T-helper 22 cell (primary cell): ENCODE measurements around the gene ACTRT2.

Source experiments
- DNase-seq: peaks from one replicate; pipeline ENCODE4 v3.0.0-alpha.2; 2020; ENCODE audit warnings: low read depth

Gene ACTRT2

GRCh38 chr1:3055051-3055450 is 33.8 kb downstream of the ACTRT2 start:
- DNase-seq, result no peak

- DNase-seq, result no peak
These were observed 35.4 kb downstream of the ACTRT2 start for GRCh38 chr1:3056641-3057040.

DNA sequence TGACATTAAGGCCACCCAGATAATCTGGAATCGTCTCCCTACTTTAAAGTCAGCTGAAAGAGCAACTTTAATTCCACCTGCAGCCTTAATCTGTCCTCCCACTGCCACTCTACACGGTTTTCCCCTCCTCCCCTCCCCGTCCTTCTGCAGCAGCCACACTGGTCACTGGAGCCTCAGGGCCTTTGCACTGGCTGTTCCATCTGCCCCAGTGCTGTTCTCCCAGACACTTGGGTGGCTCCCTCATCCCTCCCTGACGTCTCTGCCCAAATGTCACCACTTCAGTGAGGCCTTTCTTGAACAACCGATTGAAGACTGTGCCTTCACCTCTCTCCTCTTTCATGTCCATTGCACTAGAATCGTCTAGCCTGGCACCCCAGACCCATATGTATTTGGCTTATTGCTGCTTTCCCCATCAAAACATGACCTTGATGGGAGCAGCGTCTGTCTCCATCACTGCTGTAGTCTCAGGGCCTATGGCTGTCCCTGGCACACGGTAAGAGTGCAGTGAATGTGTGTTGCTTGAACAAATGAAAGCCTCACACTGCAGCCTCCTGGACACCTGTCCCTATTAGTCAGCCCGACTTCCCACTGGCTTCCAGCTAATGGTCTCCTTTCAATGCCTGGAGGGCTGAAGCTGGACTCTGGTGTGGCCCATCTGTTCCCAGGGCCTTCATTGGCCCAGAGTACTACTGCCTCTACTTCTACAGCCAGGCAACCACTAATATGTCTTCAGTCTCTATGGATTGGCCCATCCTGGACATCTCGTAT is 37.2 kb downstream of the ACTRT2 start:
- DNase-seq, result no peak

DNA sequence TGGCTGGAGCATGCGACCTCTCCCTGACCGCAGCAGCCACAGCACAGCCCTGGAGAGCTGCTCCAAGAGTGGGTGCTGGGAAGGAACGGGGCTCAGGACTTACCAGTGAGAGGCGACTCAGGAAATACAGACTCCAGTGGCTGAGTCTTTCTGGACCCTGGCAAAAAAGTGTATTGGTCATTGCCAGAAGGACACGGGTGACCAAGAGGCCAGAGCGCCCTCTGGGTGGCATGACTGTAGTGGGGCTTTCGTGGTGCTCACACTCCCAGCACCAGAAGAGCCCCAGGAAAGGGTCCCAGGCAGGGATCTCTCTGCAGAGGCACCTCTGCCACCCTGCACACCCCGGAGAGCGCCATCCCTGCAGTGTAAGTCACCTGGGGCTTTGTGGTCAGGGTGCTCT is 38.9 kb downstream of the ACTRT2 start:
- no peak for DNase-seq

- no peak for DNase-seq
These were observed 39.6 kb downstream of the ACTRT2 start for GRCh38 chr1:3060601-3061551.

- no peak for DNase-seq
These were observed 40.3 kb downstream of the ACTRT2 start for GRCh38 chr1:3061566-3061965.

DNA sequence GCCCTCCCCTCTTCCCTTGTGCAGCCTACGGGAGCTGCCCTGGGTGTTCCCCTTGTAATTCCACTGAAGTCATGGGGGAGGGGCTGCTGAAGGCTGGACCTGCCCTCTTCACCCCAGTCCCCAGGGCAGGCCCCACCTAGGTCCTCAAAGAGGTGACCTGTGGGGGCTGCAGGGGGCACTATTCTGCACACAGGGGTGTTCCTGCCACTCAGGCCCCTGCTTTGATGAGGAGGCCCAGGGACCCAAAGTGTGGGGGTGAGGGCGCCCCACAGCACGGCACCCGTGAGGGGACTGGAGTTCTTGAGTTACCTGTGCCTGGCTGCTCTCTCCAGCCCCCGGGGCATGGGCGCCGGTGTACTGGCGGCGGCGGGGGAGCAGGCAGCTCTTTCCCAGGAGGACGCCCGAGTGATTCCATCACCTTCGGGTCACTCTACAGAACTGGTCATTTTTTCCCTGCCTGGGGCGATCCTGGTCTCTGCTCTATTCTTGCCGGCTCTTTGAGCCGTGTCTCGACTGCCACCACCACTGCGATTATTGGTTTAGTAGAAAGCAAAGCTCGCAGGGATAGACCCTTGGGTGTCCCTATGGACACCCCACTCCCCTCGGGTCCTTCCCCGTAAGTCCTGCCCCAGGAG is 40.8 kb downstream of the ACTRT2 start:
- DNase-seq, result no peak

- no peak for DNase-seq
These were observed 41.5 kb downstream of the ACTRT2 start for GRCh38 chr1:3062616-3063378.

DNA sequence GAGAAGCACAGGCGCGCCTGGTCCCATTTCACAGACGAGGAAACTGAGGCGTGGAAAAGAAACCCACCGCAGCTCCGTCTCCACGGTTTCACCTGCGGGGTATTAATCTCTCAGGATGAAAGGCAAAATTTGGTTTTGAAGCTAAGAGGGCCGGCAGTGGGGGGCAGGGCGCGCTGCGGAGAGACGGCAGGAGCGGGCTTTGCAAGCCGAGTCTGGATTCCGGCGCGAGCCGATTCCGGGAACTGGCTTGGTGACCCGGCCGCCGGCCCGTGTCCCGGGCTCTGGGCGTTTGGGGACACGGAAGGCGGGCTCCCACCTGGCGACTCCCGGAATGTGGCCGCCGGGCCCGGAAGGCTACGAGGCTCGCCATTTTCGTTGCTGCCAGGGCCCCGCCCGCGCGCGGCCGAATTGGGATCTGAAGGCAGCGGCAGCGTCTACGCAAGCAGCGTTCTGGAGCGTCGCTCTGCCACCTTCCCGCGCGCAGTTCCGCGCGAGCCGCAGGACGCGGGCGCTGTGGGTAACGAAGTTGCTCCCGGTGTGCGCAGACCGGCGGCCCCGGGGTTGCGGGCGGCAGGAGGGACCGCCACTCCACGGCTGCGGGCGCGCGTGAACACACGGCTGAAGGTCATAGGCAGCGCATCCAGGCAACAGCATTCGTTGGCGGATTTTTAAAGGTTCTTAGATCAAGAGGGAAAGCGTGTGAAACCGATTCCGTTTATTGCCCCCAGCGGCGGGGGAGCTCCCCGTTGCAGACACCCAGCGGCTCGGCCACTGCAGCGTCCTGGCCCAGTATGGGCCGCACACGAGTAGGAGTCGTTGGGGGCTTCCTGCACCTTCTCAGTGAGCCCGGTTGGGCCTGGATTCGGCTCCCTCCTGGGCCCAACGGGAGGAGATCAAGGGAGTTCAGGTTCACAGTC is 42.4 kb downstream of the ACTRT2 start:
- DNase-seq, result no peak

- DNase-seq, result no peak
These were observed 43.1 kb downstream of the ACTRT2 start for GRCh38 chr1:3064296-3064850.

- no peak for DNase-seq
These were observed 43.6 kb downstream of the ACTRT2 start for GRCh38 chr1:3064901-3065300.

DNA sequence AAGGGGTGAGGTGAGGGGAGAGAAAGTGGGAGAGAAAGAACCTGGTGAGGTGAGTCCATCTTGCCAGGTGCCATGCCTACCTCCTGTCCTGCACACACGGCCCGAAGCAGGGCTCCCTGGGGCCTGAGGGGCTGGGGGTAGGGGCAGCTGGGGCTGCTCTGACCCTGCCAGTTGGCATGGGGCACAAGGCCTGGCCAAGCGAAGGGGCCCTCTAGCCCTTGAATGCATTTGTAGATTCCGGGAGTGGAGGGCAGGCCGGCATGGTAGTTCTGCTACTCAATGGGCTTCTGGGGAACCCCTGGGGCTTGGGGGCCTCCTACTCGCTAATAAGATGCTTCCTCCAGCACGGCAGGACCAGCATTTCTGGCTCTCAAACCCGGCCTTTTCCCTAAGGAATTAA is 44.1 kb downstream of the ACTRT2 start:
- DNase-seq, result no peak

DNA sequence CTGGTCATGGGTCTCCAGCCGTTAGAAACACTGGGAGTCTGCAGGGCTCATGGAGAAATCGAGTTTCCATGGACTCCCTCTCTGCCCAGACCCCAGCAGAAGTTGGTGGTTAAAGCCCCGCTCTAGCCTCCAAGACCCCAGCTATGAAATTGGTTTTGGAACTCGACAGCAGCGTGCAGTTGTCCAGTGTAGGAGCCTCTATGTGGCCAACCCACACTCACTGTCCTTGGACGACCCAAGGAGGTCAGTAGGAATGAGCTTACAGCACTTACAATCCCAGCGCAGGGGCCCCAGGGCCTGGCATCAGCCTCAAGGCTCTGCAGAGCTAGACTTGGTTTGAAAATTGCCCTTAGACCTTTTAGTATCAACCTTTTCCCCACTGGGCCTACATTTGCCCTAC is 44.5 kb downstream of the ACTRT2 start:
- DNase-seq, result no peak

DNA sequence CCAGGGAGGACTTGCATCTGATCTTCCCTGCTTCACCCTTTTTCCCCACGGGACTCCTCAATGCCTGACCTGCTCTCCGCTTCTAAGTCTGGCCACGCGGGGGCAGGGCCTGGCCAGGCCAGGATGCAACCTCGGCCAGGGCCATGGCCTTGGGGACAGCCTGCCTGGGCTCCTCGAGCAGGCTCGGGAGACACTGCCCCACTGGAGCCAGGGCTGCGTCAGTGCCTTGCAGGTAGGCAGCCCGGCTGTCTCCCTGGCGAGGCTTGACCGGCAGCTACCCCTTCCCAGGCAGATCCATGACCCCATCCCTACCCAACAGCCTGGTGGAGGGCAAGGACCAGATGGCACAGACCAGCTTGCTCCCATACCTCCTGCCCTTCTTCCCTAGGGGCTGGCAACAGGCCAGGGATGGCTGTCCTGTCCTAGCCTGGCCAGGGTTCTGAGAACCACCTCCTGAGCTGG is 45.0 kb downstream of the ACTRT2 start:
- no peak for DNase-seq

GRCh38 chr1:3066826-3067225 is 45.6 kb downstream of the ACTRT2 start:
- no peak for DNase-seq

DNA sequence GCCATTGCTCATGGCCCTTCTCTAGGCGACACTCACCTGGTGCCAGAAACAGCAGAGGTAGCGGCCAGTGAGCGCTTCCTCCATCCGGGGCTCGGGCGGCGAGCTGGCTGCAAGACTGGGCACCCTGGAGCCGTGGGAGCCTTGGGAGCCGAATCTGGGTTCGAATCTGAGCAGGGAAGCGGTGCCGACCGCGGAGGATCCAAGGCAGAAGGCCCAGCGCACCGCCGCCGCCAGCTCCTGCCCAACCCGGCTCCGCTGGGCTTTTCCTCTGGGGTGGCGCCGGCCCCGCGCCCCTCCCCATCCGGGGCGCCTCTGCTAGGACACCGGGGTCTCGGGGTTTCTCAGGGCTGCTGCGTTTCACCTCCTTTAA is 46.0 kb downstream of the ACTRT2 start:
- DNase-seq, result no peak

DNA sequence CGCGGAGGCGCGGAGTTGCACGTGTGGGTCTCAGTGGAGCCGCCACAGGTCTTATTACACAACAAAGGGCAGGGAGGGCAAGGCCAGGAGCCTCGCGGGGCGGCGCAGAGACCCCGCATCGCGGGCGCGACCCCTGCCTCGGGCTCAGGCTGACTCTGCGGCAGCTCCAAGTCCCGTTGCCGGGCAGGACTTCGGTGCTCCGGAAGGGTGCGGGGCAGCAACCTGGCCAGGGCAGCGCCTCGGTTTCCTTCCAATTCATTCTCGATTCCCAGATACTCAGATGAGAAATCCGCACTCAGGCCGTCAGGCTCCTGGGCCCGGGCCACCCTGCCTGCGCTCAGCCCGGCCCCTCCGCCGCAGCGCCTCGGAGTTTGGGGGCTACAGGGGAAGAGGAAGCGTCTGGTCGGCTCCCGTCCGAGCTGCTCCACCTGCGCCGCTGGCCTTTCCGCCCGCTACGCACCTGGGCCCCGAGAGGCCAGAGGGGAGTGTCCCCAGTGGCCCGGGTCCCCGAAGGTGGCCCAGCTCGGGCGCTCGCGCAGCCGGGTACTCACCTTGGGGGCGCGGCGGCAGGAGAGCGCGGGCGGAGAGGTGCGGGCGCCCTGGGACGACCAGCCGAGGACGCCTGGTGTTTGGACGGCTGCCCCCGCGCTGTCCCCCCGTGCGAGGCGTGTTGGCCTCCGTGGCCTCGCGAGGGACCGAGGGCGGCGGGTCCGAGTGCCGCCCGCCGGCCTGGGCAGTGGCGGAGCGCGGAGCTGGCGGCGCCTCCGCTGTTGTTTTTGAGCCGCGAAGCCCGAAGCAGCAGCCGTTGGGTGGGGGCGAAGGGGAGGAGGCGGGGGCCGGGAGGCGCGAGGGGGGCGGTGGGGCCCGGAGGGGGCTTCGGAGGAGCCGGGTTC is 46.6 kb downstream of the ACTRT2 start:
- DNase-seq, result no peak

DNA sequence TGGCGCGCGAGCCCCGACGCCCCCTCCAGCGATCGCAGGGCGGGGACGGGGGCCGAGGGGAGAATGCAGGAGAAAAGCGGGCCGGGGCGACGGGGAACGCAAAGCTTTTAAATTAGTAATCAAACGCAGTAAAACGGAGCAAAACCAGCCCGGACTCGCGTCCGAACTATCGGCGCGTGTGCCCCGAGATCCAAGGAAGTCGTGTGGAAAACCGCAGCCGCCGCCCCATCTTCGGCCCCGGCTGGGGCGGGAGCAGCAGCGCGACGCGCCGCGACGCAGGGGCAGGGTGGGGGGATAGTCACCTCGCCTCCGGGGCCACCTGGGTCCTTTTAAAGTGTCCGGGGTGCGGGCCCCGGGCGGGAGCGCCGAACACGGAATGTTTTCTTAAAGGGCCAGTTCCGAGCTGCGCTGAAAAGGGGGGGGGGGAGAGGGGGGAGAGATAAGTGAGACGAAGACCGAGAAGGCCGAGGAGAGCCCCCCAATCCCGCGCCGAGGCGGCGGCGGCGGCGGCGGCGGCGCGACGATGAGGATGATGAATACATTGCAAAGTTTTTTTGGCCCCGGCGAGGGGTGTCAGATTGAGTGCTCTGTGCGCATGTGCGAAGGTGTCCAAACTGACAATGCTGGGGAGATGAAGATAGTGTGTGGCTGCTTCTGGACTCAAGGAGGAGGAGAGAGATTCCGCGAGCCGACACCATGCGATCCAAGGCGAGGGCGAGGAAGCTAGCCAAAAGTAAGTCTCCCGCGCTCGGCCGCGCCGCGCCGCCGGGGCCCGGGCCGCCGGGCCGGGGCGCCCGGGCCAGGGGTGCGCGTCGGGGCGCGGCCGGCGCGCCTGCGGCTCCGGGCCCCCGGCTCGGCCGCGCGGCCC is 47.5 kb downstream of the ACTRT2 start, which contains the start of gene PRDM16:
TSS of gene PRDM16 (plus strand) at position 640 of the 868 bp plus-strand sequence. CDS start at position 697, 57 bp downstream.
- no peak for DNase-seq
